Left ventricle myocardium inferior (tissue), 1 donor: ENCODE measurements around the gene SH2D5. TPM values are rescaled to one million over a fixed set of nuclear protein-coding genes. Genes with fewer than 3 reads are reported as not detected.
"Not testable (repeated sequence)": the region's sequence is repeated elsewhere in the genome, so short reads cannot be mapped to it uniquely, and the experiment has no call there.

Experiments
- DNase-seq: peaks from one replicate; pipeline ENCODE4 v3.0.0-alpha.2; 2020
- H3K27ac ChIP-seq: fragments of 200-600 bp; replicated peaks from 2 replicates; pipeline ENCODE4 v1.8.0; 2021
- H3K27me3 ChIP-seq: fragments of 200-600 bp; 2 replicates; pipeline ENCODE4 v1.8.0; 2021; ENCODE audit warnings: low read depth
- H3K36me3 ChIP-seq: fragments of 200-600 bp; 2 replicates; pipeline ENCODE4 v1.8.0; 2021
- H3K4me1 ChIP-seq: fragments of 200-600 bp; 2 replicates; pipeline ENCODE4 v1.8.0; 2021
- H3K4me3 ChIP-seq: fragments of 200-600 bp; 2 replicates; pipeline ENCODE4 v1.8.0; 2021; ENCODE audit warnings: mild to moderate bottlenecking, moderate library complexity
- H3K9me3 ChIP-seq: fragments of 200-600 bp; replicated peaks from 2 replicates; pipeline ENCODE4 v1.8.0; 2021
- intact Hi-C: fragments of 100-400 bp; cut with micrococcal nuclease; formaldehyde crosslinking; loops from one replicate; pipeline ENCODE4 v1.11.0; 2022
- total RNA-seq: library from RNA; stranded (reverse); fragmentation: NEBNext Ultra II Directional; extraction: Animal tissue kit (Norgen Biotek cat#: 25700); gene quantifications from one replicate; pipeline ENCODE4 v1.2.1, GENCODE V29; 2021
- TF ChIP-seq, protein P1 (sequence below): fragments of 200-600 bp; IDR thresholded peaks from 2 replicates; pipeline ENCODE4 v1.8.0; 2021; ENCODE audit warnings: antibody characterized with exemption, mild to moderate bottlenecking, borderline replicate concordance
- donor health status: DM: no; HTN: yes; CAD: no; lungs with severe emphysema.

SH2D5 gene
- total RNA-seq, 1 donor from 2014 or later = not detected

DNA sequence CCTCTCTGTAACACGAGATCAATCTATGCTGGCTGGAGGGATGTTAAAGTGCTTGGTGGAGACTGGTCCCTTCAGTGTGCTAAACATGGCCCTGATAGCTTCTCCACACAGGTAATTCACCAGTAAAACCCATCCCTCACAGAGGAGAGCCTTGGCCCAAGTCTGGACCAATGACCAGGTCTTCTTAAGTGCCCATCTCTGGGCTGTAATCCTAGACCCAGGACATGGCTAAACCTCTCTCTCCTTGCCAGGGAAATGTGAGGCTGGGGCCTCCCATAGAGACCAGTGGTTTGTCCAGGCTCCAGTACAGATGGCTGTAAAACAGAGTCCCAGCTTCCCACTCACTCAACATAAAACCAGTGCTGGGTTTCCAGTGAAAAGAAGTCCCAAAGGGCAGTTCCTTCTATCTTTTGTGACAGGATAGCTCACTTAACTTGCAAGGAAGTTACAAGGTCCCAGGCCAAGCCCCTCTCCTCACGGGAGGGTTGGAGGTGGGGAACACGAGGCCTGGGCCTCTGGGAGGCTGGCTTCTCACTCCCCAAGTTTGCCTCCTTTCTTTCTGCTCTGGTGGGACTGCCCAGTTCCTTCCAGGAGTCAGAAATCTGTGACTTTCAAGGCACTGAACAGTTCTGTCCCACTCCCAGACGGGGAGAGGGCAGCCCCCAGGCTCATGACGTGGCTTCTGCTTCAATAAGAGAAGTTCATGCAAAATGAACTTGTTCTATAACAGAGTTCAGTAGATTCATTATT is 12.5 kb downstream of the SH2D5 start:
- intact Hi-C loops = no loop called here
- H3K27ac ChIP-seq = no peak overlapping the region
- no peaks in the 10 kb centered on the region for H3K36me3 ChIP-seq
- peaks cover 36% of the 10 kb centered on the region for H3K27me3 ChIP-seq
- TF ChIP-seq, protein P1, sequence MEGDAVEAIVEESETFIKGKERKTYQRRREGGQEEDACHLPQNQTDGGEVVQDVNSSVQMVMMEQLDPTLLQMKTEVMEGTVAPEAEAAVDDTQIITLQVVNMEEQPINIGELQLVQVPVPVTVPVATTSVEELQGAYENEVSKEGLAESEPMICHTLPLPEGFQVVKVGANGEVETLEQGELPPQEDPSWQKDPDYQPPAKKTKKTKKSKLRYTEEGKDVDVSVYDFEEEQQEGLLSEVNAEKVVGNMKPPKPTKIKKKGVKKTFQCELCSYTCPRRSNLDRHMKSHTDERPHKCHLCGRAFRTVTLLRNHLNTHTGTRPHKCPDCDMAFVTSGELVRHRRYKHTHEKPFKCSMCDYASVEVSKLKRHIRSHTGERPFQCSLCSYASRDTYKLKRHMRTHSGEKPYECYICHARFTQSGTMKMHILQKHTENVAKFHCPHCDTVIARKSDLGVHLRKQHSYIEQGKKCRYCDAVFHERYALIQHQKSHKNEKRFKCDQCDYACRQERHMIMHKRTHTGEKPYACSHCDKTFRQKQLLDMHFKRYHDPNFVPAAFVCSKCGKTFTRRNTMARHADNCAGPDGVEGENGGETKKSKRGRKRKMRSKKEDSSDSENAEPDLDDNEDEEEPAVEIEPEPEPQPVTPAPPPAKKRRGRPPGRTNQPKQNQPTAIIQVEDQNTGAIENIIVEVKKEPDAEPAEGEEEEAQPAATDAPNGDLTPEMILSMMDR = no peak
- H3K4me1 ChIP-seq = peaks cover 10% of the 10 kb centered on the region
- no peak for DNase-seq
- H3K4me3 ChIP-seq = no peak overlapping the region
- H3K9me3 ChIP-seq = no peaks in the 10 kb centered on the region

DNA sequence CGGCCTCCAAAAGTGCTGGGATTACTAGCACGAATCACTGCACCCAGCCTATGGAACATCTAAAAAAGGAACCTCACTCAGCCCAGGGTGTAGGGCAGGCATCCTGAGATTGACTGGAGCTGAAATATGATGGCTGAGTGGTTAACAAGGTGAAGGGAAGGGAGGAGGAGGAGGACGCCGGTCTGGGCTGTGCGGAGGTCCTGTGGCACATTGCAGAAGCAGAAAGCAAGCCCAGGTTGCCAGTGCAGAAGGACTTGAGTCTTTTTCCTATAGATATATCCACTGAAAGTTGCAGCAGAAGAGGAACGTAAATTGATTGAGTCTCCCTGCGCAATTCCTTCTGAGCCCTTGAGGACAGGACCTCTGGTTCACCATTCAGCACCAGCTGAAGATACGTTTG is 13.2 kb downstream of the SH2D5 start:
- Histone ChIP-seq H3K4me1 (peaks cover 10% of the 10 kb centered on the region), H3K9me3 (no peaks in the 10 kb centered on the region), H3K36me3 (no peaks in the 10 kb centered on the region), H3K27ac (no peak overlapping the region), H3K27me3 (peaks cover 37% of the 10 kb centered on the region), H3K4me3 (no peak overlapping the region)
- TF ChIP-seq, protein P1 = no peak
- intact Hi-C loops = no loop called here
- DNase-seq = no peak

DNA sequence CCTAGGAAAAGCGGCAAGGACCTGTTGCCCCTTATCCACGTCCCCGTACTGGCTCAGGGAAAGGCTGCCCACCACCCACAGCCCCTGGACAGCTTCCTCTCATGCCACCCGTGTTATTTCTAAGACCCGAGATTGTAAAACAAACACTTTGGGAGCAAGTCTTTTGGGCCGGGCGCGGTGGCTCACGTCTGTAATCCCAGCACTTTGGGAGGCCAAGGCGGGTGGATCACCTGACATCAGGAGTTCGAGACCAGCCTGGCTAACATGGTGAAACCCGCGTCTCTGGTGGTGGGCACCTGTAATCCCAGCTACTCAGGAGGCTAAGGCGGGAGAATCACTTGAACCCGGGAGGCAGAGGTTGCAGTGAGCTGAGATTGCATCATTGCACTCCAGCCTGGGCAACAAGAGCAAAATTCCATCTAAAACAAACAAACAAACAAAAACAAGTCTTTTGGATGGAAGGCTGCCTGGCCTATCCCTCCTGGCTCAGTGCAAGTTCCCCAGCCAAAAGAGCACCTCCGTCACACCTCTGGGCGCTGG is 14.1 kb downstream of the SH2D5 start:
- H3K4me1 ChIP-seq, intact Hi-C loops, H3K36me3 ChIP-seq, H3K9me3 ChIP-seq, H3K27ac ChIP-seq, DNase-seq: not testable (repeated sequence)
- peak overlapping the region; percentile 64 for H3K4me3 ChIP-seq
- H3K27me3 ChIP-seq = peaks cover 42% of the 10 kb centered on the region

DNA sequence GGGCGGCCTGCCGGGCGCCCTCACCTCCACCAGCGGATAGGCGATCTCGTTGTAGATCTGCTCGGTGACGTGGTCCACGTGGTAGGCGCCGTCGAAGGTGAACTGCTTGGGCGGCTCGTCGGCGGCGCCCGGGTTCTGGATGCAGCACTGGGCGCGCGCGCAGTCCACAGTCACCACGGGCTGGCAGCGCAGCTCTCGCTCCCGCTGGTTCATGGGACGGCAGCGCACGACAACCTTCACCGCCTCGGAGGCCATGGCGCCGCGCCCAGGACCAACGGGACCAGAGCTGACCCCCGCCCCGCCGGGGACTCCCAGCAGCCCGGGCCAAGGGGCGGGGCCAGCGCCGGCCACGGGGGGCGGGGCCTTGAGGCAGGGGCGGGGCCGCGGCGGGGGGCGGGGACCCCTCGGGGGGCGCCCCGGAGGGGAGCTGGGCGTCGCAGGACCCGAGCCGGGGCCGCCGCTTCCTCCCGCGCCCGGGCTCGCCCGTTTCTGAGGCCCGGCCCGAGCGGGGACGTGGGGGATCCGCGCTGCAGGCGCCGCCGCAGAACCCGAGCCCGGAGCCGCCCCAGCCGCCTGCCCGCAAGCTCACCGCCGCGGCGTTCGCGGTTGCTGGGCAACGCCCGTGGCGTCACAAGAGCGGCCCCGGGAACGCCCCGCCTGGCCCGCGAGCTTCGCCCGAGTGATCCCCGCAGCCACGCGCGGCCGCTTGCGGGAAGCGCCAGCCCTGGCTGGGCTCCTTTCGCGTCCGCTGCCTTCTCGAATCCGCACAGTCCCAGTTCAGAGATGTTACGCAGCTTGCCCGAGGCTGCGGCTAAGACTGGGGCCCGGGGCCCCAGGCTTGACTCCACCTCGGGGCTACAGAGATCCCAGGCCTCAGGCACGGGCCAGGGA is 14.8 kb downstream of the SH2D5 start, which contains the start of gene KIF17:
Gene KIF17, minus strand, starts transcription at position 556 of the 891 bp plus-strand sequence. Its CDS starts 301 bp downstream, at position 255.
- H3K27ac ChIP-seq = no peak within 1 kb of the TSS
- H3K4me1 ChIP-seq = peaks cover 10% of the 10 kb centered on the region
- TF ChIP-seq, protein P1 = no peak
- H3K27me3 ChIP-seq = peaks cover 45% of the 10 kb centered on the region
- H3K4me3 ChIP-seq = peak within 1 kb of the TSS; percentile 64
- no peaks in the 10 kb centered on the region for H3K9me3 ChIP-seq
- intact Hi-C loops = no loop called here
- peak; percentile 77 for DNase-seq
- no peaks in the 10 kb centered on the region for H3K36me3 ChIP-seq

DNA sequence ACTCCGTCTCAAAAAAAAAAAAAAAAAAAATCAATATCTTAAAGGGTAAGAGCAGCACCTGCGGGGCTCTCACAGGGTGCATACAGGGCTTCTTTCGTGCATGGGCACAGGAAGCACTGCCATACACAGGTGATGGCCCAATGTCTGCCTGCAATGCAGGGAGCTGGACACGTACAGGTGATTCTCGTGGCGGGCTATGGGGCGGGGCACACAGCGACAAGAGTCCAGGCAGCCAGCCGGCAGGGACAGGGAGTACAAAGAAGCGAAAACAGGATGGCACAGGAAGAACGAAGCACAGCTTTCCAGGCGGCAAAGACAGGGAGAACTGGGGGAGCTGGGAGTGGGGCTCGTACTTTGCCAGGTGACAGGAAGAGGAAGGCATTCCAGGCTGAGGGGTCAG is 16.3 kb downstream of the SH2D5 start:
- no peak overlapping the region for H3K4me3 ChIP-seq
- H3K27ac ChIP-seq = no peak overlapping the region
- no peaks in the 10 kb centered on the region for H3K36me3 ChIP-seq
- intact Hi-C loops = no loop called here
- peaks cover 10% of the 10 kb centered on the region for H3K4me1 ChIP-seq
- peaks cover 55% of the 10 kb centered on the region for H3K27me3 ChIP-seq
- no peaks in the 10 kb centered on the region for H3K9me3 ChIP-seq
- TF ChIP-seq, protein P1 = no peak
- no peak for DNase-seq
